D341Med (cell line): ENCODE data around the gene NCL.
"Not testable (repeated sequence)": the region's sequence is repeated elsewhere in the genome, so short reads cannot be mapped to it uniquely, and the experiment has no call there.

Experiments used
- DNase-seq: peaks from one replicate; pipeline ENCODE4 v3.0.0; 2012; ENCODE audit warnings: low spot score

Gene NCL

DNA sequence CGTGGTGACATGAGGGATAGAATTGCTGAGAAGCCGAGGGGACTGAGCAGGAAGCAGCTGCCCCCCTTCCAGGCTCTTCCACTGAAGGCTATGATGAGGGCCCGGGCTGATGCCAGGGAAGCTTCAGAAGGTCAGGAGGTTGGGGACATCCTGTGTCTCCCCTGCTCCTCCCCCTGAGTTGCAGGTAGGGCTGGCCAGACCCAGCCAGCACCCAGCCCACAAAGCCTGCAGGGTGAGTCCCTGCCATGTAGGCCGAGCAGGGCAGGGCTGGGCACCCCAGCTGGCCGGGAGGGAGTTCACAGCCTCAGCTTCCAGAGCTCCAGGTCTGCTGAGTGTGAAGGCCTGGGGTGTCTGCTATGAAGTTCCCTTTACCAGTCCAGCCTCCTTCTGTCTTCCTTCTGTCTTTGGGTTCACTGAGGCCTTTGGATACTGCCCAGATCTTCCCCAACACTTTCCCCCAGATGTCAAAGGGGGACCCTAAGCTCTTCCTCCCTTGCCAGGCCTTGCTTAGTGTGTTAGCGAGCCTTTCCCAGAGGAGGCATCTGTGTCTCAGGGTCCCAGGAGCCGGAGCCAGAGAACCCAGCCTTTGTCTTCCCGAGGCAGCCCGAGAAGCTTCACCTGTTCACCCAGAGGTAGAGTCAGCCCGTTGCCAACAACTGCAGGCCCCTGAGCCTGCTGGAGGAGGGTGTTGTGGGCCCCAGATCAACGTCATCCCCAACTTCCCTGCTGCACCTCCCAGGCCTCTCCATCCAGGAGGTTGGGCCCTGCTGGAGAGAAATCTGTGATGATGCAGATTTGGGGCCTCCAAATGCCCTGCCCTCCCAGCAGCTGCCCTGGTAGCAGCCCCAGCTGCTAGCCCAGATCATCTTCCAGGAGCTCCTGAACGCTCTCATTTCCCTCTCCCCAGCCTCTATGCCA, 3.6 kb upstream of the NCL start:
- DNase-seq = no peak

DNA sequence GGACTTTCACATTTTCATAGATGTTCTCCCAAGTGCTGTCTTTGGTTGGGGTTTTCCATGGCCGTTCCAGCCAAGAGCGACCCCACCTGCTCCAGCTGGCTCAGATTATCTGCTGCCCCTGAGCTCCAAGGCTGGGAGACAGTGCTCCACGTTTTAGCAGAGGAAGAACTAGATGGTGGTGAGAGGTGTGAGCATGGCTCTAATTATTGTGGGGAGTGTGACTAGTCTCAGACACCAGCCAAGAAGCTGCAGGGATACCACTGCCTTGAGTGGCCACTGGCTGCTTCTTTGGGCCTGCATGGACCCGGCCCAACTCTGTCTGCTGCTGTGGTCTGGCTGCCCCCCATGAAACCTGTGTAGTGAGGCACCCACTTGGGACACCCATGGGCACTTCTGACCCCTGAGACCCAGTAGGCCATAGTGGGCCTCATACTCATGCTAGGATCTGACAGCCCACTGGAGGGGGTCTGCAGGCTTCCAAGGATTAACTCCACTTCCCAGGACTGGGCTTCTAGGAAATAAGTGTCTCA, 2.8 kb upstream of the NCL start:
- no peak for DNase-seq

- peak; percentile 57 for DNase-seq
Measured at GRCh38 chr2:231464576-231465540, 574 bp upstream of the NCL start.

DNA sequence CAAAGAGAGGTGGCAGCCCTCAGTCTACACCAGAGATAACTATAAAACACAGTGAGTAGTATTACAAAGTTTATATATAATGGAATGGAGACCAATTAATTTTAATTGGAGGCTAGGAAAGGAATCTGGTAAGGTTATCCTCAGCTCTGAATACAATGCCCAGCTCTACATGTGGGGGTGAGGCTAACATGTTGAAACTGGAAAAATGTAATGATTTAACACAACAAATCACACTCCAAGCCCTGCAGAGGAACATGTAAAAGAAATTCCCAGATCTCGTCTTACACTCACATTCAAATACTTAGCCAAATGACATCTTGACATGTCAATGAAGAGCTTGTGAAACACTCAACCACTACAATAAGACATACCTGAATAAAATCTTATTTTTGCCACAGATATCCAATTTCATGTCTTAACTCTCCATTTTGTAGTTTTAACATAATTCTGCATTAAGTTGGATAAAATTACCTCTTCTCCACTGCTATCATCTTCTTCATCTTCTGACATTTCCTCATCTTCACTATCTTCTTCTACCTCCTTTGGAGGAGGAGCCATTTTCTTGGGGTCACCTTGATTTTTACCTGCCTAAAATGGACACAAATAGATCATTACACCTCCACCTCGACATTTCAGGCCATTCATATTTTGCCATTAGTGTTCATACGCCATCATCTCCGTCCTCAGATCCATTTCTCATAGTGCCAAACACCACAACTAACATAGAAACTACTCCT, 1.4 kb downstream of the NCL start:
- no peak for DNase-seq

DNA sequence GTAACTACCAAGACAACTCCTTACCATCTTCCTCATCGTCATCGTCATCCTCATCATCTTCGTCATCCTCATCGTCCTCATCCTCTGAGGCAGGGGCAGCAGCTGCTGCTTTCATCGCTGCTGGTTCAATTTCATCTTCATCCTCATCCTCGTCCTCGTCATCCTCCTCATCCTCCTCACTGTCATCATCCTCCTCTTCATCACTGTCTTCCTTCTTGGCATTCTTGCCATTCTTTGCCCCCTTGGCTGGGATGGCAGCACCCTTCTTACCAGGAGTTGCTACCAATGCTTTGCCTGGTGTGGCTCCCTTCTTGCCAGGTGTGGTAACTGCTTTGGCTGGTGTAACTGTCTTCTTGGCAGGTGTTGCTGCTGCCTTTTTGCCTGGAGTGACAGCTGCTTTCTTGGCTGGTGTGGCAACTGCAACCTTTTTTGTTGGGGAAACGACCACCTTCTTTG, 2.7 kb downstream of the NCL start:
- no peak for DNase-seq

- not testable (repeated sequence) for DNase-seq
Measured at GRCh38 chr2:231460841-231461240, 3.4 kb downstream of the NCL start.

DNA sequence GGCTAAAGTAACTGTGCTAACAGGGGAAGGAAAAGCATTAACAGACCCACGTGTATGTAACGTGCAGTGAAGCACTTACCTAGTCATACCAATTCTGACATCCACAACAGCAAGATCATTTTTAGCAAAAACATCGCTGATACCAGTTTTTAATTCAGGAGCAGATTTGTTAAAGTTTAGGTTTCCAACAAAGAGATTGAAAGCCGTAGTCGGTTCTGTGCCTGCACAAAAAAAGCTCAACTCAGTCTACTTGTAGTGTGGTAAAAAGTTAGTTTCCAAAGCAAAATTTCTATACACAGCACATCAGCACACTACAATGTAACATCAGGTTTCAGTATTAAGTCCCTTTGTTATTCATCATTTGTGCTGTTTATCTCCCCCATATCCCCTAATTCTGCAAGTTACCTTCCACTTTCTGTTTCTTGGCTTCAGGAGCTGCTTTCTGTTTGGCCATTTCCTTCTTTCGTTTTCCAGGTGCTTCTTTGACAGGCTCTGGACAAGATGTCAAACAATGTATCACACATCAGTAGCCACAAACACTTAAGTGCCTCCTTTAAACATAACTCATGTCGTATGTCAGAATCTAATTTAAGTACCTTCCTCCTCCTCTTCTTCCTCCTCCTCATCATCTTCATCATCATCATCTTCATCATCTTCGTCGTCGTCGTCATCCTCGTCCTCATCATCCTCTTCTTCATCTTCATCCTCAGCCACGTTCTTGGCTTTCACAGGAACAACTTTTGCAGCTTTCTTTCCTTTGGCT, 4.0 kb downstream of the NCL start:
- no peak for DNase-seq

DNA sequence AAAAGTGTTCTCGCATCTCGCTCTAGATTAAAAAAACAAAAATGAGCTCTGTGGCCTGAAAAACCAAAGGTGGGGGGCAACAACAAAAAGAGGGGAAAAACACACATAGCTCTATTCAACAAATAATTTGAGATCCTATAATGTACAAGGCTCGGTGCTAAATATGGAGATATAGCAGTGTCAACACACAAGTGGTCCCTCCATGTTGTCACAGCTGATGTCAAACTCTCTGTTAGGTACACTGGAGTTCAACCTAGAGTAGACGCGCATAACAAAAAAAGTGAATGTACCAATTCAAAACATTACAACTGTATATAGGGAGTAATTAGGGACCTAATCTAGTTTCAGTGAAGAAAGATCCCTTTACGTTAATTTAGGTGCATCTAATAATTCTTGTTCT, 5.9 kb downstream of the NCL start:
- no peak for DNase-seq

- no peak for DNase-seq
Measured at GRCh38 chr2:231457101-231457500, 7.2 kb downstream of the NCL start.

DNA sequence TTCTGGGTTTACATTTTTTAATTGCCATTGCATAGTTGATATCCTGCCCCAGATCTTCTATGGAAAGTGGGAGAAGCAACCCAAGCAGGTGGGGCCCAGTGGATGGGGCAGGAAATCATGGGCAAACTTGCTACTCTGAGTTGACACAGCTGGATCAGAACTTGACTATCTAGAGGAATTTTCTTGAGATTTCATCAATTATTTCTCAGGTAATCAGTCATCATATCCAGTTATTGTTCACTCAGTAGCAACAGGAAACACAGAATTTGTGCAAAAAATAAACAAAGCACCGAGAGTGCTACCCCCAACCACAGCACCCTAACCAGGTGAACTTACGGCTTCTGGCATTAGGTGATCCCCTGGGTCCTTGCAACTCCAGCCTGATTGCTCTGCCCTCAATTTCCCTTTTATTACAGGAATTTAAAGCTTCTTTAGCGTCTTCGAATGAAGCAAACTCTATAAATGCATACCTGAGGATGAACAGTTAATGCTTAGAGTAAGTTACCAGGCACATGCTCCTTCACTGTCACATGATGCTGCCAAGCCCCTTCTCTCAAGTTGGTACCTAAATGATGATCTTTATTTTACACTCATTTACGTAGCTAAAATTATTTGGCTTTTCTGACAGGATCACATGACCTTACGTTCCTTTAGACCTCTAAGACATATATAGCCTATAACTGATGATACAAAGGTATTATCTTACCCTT, 7.8 kb downstream of the NCL start:
- no peak for DNase-seq

GRCh38 chr2:231455890-231456289, 8.4 kb downstream of the NCL start:
- DNase-seq = no peak

GRCh38 chr2:231455222-231455621, 9.1 kb downstream of the NCL start:
- DNase-seq = no peak

DNA sequence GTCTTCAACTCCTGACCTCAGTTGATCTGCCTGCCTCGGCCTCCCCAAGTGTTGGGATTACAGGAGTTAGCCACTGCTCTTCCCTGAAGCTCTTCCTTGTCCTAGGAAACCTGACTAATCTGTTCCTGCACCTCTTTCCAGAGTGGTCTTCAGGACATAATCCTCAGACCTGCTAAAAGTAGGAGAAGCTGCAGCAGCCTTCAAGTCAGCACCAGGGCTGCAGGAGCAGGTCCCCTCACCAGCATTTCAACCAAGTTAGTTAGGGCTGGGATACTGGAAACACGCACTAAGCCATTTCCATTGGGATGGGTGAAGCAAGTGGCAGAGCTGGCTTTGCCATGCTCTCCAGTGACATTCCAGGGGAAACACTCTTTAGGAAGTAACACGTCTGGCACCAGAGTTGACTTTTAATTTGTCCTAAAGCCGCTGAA, 9.9 kb downstream of the NCL start:
- no peak for DNase-seq

GRCh38 chr2:231452799-231453508, 11.3 kb downstream of the NCL start:
- peak; percentile 28 for DNase-seq

- DNase-seq = no peak
Measured at GRCh38 chr2:231450548-231450989, 13.7 kb downstream of the NCL start.

- DNase-seq = no peak
Measured at GRCh38 chr2:231449503-231450054, 14.7 kb downstream of the NCL start.

DNA sequence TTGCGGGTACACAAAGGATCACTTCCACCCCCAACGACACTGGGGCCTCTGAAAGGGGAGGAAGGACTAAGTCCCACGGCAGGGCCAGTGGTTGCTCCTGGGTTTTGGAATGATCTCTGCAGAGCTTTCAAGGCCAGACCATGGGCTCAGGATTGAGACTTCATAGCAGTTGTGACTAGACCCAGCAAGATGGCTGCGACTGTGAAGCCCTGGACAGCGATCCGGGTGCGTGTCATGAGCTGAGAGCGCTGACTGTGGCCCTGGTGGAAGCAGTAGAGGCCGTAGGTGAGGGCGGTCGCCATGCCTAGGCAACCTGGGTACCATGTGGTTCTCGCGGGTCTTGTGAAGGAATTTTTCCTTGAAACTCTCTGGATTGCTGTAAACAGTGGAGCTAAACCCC, 27.3 kb downstream of the NCL start:
- DNase-seq = no peak

DNA sequence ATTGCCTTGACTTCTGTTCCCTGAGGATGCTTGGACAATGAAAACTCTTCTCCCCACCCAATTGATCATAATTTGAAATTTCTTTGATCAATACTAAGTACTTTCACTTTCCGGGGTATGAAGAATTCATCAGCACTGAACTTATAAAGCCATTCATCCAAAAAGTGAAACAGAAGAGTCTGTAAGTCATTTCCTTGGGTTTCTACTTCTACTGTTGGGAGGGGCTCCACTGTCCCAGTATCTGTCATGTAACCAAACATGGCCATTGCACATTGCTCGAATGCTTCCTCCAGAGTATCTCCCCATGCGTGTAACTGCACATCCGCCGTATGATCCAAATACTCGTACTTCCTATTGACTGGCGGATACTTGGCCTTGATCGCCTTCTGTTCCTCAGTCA, 30.3 kb downstream of the NCL start:
- no peak for DNase-seq

DNA sequence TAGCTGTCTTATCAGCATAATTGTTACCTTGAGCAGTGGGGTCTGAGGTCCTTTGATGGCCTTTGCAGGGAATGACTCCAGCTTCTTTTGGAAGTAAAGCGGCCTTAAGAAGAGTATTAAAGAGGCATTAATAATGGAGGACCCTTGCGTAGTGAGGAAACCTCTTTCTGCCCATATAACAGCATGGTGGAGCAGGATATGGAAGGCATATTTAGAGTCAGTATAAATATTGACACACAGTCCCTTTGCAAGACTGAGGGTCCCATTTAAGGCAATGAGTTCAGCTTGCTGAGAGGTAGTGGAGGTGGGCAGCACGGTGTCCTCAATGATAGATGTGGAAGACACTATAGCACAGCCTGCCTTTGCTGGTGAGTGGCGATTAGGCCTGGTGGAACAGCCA, 32.7 kb downstream of the NCL start:
- DNase-seq = no peak
